B cell (primary cell): Measurements from ENCODE around the gene CMTM5.

Experiments
- CTCF ChIP-seq: fragments of 200-600 bp; IDR thresholded peaks from one replicate; pipeline ENCODE4 v1.8.0; 2022; ENCODE audit warnings: antibody characterized with exemption, mild to moderate bottlenecking
- EZH2 ChIP-seq: IDR thresholded peaks from 2 replicates; pipeline ENCODE4 v1.6.1; 2012; ENCODE audit warnings: borderline replicate concordance, low read depth, mild to moderate bottlenecking, moderate library complexity, low read length; ENCODE audit not compliant: insufficient read depth, poor library complexity, severe bottlenecking

- TF ChIP-seq EZH2, result no peak
- no peak for TF ChIP-seq CTCF
These were observed 24.1 kb upstream of the CMTM5 start, which contains the start of gene SLC22A17 for GRCh38 chr14:23352506-23353432.
